Stimulated activated memory B cell treated with anti-CD40 and anti-IgM and Interleukin-4, amounts not matched to agents 10 μg/mL and 1 μg/mL and 100 μg/mL, for 72 hours (primary cell): Measurements from ENCODE around the gene MRPL11.

ENCODE experiments used
- ATAC-seq: fragments of 150-1000 bp; cut with Tn5 transposase; 2 replicates; pipeline ENCODE4 v1.10.0; 2021
- H3K27ac Mint-ChIP-seq: one replicate; pipeline ENCODE4 v1.8.0; 2022; ENCODE audit warnings: mild to moderate bottlenecking, mixed read lengths
- H3K27me3 Mint-ChIP-seq: one replicate; pipeline ENCODE4 v1.8.0; 2022; ENCODE audit warnings: mixed read lengths
- H3K36me3 Mint-ChIP-seq: one replicate; pipeline ENCODE4 v1.8.0; 2022; ENCODE audit warnings: mixed read lengths
- H3K4me1 Mint-ChIP-seq: one replicate; pipeline ENCODE4 v1.8.0; 2022; ENCODE audit warnings: mixed read lengths
- H3K4me3 Mint-ChIP-seq: one replicate; pipeline ENCODE4 v1.8.0; 2022; ENCODE audit warnings: mild to moderate bottlenecking, moderate library complexity, mixed read lengths
- H3K9me3 Mint-ChIP-seq: one replicate; pipeline ENCODE4 v1.8.0; 2022; ENCODE audit warnings: mixed read lengths

Gene MRPL11

GRCh38 chr11:66421492-66422205 lies 17.0 kb downstream of the MRPL11 start:
- ATAC-seq: peak; percentile 62
- Mint-ChIP-seq H3K9me3 (no peaks in the 10 kb centered on the region), H3K27ac (no peak overlapping the region), H3K4me1 (peaks cover 18% of the 10 kb centered on the region), H3K36me3 (no peaks in the 10 kb centered on the region), H3K27me3 (peaks cover 30% of the 10 kb centered on the region), H3K4me3 (no peak overlapping the region)

- Mint-ChIP-seq H3K4me1 (peaks cover 18% of the 10 kb centered on the region), H3K36me3 (no peaks in the 10 kb centered on the region), H3K4me3 (no peak within 1 kb of the TSS), H3K27me3 (peaks cover 38% of the 10 kb centered on the region), H3K27ac (no peak within 1 kb of the TSS), H3K9me3 (no peaks in the 10 kb centered on the region)
- no peak for ATAC-seq
These were observed 17.8 kb downstream of the MRPL11 start, which contains the start of gene NPAS4 for GRCh38 chr11:66420671-66421476. NPAS4 (plus strand) TSS chr11:66421035; CDS start chr11:66421180, 145 bp downstream.

DNA sequence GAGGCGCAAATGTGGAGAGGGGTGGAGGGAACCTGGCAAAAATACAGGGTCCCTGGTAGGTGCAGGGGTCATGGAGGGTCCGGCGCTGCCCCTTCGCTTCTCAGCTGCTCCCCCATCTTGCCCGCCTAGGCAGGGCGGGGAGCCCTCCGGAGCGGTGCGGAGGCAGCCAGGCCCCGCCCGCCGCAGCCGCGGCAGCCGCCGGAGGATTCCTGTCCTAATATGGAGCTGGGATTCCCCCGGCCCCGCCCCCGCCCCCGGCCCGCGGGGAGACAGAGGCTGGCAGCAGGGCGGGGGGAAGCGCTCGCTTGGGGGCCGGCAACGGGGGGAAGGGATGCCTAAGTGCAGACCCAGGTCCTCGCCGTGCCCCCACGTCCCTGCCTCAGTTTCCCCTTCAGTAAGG lies 18.8 kb downstream of the MRPL11 start:
- H3K27ac Mint-ChIP-seq: no peak overlapping the region
- H3K36me3 Mint-ChIP-seq: no peaks in the 10 kb centered on the region
- H3K4me1 Mint-ChIP-seq: peaks cover 18% of the 10 kb centered on the region
- no peak for ATAC-seq
- H3K4me3 Mint-ChIP-seq: no peak overlapping the region
- H3K9me3 Mint-ChIP-seq: no peaks in the 10 kb centered on the region
- peaks cover 49% of the 10 kb centered on the region for H3K27me3 Mint-ChIP-seq

- Mint-ChIP-seq H3K27ac (no peak overlapping the region), H3K4me3 (peak overlapping the region; percentile 5), H3K36me3 (no peaks in the 10 kb centered on the region), H3K9me3 (no peaks in the 10 kb centered on the region), H3K4me1 (peaks cover 18% of the 10 kb centered on the region), H3K27me3 (peaks cover 57% of the 10 kb centered on the region)
- no peak for ATAC-seq
These were observed 19.7 kb downstream of the MRPL11 start for GRCh38 chr11:66418986-66419308.

DNA sequence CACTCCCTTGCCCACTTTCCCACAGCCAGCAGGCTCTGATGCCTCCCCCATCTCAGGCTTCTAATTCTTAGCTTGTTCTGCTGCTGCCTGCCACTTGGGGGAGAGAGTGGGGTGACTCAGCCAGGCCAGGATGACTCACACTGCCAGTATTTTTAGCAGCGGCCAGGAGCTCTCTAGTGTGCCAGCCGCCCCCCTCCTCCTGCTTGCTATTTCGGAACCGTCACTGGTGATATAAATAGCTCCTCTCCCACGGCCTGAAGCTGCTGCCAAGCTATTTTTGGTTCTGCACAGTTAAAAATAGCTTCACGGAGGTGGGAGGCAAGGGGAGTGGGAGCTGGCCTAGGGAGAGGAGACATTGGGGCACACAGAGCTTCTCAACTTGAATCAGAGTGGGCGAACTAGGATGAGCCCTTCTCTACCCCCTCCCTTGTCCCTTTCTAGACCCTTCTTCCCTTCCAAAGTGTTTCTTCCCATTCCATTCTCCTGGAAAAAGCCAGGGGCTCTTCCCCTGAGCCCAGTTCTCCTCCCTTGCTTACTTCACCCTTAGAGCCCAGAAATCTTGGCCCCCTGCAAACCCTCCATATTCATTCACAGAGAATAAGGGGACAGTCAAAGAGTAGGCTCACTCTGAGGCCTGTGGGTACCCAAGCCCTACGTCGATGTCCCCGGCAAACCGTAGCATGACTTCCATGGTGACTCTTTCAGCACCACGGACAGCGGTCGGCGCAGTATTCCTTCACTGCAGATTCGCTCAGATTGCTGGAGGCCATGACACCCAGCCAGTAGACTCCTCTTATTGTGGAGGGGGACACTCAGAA lies 20.3 kb downstream of the MRPL11 start:
- no peaks in the 10 kb centered on the region for H3K36me3 Mint-ChIP-seq
- ATAC-seq: peak; percentile 75
- peaks cover 18% of the 10 kb centered on the region for H3K4me1 Mint-ChIP-seq
- no peak overlapping the region for H3K27ac Mint-ChIP-seq
- peak overlapping the region; percentile 5 for H3K4me3 Mint-ChIP-seq
- peaks cover 63% of the 10 kb centered on the region for H3K27me3 Mint-ChIP-seq
- no peaks in the 10 kb centered on the region for H3K9me3 Mint-ChIP-seq

- no peaks in the 10 kb centered on the region for H3K9me3 Mint-ChIP-seq
- H3K4me1 Mint-ChIP-seq: peaks cover 18% of the 10 kb centered on the region
- H3K4me3 Mint-ChIP-seq: no peak overlapping the region
- no peaks in the 10 kb centered on the region for H3K36me3 Mint-ChIP-seq
- peaks cover 77% of the 10 kb centered on the region for H3K27me3 Mint-ChIP-seq
- ATAC-seq: no peak
- H3K27ac Mint-ChIP-seq: no peak overlapping the region
These were observed 21.6 kb downstream of the MRPL11 start for GRCh38 chr11:66417000-66417399.

- Mint-ChIP-seq H3K27me3 (peaks cover 88% of the 10 kb centered on the region), H3K4me3 (no peak overlapping the region), H3K4me1 (peaks cover 18% of the 10 kb centered on the region), H3K36me3 (no peaks in the 10 kb centered on the region), H3K9me3 (no peaks in the 10 kb centered on the region), H3K27ac (no peak overlapping the region)
- ATAC-seq: no peak
These were observed 23.2 kb downstream of the MRPL11 start for GRCh38 chr11:66415423-66415822.

DNA sequence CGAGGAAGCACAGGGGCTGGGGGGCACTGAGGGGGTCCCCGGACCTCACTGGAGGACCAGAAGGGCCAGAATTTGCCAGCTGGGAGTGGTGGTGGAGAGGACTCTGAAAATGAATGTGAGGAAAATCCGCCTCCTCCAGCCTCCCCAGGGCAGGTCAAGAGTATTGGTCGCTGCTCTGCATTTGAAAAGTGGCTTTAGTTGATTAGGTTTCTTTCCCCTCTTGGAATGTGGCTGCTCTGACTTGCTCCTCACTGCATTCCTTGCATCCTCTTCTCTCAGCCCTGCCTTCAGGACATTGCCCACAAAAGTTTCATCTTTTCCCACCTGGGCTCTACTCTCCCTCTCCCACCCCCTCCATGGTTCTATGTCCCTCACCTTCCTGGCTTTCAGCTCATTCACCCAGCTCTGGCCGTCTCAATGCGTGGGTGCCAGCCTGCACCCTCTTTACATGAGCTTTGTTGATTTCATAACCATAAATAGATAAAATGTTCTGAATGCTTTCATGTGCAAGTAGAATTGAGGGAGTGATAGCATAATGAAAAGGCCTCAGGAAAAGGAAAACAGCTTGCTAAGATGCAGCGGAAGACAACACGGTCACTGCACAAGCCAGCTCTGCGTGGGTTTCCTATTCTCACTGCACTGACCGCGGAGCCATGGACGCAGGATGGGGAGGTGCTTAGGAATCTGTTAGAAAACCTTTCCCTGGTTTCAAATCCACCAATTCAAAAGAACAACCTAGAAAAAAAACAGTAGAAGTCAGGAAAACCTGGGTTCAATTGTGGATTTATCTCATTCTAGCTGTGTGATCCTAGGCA lies 24.3 kb downstream of the MRPL11 start:
- Mint-ChIP-seq H3K27me3 (peaks cover 93% of the 10 kb centered on the region), H3K27ac (no peak overlapping the region), H3K4me3 (no peak overlapping the region), H3K4me1 (peaks cover 18% of the 10 kb centered on the region), H3K9me3 (no peaks in the 10 kb centered on the region), H3K36me3 (no peaks in the 10 kb centered on the region)
- ATAC-seq: no peak

DNA sequence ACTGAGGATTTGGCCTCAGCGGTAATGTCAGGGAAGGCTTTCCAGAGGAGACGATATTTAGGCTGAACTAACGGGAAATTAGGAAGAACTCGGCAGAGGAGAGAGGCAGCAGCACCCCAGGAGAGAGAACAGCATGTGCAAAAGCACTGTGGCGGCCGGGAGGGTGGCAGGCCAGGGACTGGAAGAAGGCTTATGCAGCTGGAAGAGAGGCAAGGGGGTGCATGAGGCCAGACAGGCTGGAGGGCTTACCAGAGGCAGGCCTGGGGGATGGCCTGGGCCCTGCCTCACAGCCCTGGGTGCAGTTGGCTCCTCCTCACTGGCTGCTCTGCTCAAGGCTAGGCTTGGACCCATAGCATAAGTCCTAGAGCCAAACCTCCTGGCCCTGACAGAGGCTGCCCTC lies 25.5 kb downstream of the MRPL11 start:
- no peak overlapping the region for H3K27ac Mint-ChIP-seq
- peaks cover 88% of the 10 kb centered on the region for H3K27me3 Mint-ChIP-seq
- H3K36me3 Mint-ChIP-seq: no peaks in the 10 kb centered on the region
- no peak for ATAC-seq
- H3K4me1 Mint-ChIP-seq: peaks cover 17% of the 10 kb centered on the region
- H3K9me3 Mint-ChIP-seq: no peaks in the 10 kb centered on the region
- H3K4me3 Mint-ChIP-seq: no peak overlapping the region

GRCh38 chr11:66412110-66412509 lies 26.5 kb downstream of the MRPL11 start:
- Mint-ChIP-seq H3K9me3 (no peaks in the 10 kb centered on the region), H3K4me3 (no peak overlapping the region), H3K36me3 (no peaks in the 10 kb centered on the region), H3K27ac (no peak overlapping the region), H3K27me3 (peaks cover 81% of the 10 kb centered on the region), H3K4me1 (peaks cover 7% of the 10 kb centered on the region)
- no peak for ATAC-seq

DNA sequence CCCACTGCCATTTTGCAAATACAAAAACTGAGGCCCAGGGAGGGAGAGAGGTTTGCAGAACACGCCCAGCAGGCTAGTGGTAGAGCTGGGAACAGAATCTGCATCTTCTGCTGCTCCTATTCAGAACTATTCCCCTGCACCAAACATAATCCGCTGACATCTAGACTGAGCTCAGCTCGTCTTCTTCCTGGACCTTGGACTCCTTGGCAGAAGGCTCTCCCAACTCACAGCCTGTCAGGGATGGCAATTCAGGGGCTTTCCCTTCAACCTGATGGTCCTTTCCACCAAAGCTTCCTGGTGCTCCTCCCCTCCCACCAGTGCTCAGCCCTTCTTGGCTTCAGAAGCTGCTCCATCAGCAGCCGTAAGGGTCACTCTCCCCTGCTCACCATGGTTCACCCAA lies 27.3 kb downstream of the MRPL11 start:
- ATAC-seq: no peak
- H3K9me3 Mint-ChIP-seq: no peaks in the 10 kb centered on the region
- peaks cover 6% of the 10 kb centered on the region for H3K4me1 Mint-ChIP-seq
- peaks cover 81% of the 10 kb centered on the region for H3K27me3 Mint-ChIP-seq
- no peaks in the 10 kb centered on the region for H3K36me3 Mint-ChIP-seq
- no peak overlapping the region for H3K4me3 Mint-ChIP-seq
- no peak overlapping the region for H3K27ac Mint-ChIP-seq

DNA sequence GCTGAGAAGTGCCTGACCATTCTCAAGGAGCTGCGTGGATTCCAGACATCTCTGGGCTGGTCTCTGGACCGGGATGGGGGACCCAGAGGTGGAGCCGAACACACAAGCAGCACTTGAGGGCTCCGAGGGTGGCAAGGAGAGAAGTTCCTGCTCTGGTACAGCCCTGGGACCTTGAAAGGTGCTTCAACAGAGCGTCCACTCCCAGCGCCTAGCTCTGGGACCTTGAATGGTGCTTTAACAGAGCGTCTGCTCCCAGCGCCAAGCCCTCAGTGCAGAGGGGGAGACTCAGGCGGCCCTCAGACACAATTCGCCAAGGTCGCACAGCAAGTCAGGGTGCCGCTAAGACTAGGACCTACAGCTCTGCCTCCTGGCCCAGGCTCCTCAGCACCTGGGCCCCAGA lies 28.5 kb downstream of the MRPL11 start:
- Mint-ChIP-seq H3K4me3 (no peak overlapping the region), H3K36me3 (no peaks in the 10 kb centered on the region), H3K27ac (no peak overlapping the region), H3K9me3 (no peaks in the 10 kb centered on the region), H3K4me1 (peaks cover 6% of the 10 kb centered on the region), H3K27me3 (peaks cover 77% of the 10 kb centered on the region)
- no peak for ATAC-seq

- Mint-ChIP-seq H3K27me3 (peaks cover 74% of the 10 kb centered on the region), H3K4me1 (peaks cover 6% of the 10 kb centered on the region), H3K36me3 (no peaks in the 10 kb centered on the region), H3K4me3 (no peak overlapping the region), H3K27ac (no peak overlapping the region), H3K9me3 (no peaks in the 10 kb centered on the region)
- no peak for ATAC-seq
These were observed 29.4 kb downstream of the MRPL11 start for GRCh38 chr11:66409226-66409625.

GRCh38 chr11:66408488-66409214 lies 30.0 kb downstream of the MRPL11 start:
- Mint-ChIP-seq H3K9me3 (no peaks in the 10 kb centered on the region), H3K4me3 (peak overlapping the region; percentile 81), H3K4me1 (peaks cover 6% of the 10 kb centered on the region), H3K36me3 (no peaks in the 10 kb centered on the region), H3K27me3 (peaks cover 74% of the 10 kb centered on the region), H3K27ac (no peak overlapping the region)
- peak; percentile 90 for ATAC-seq
